ENCODE measurements around the gene GPR15LG.

- no peak for TF ChIP-seq ZNF174 (tag by site-specific recombination; IDR thresholded peaks at IDR 0.05)
- TF ChIP-seq ZNF660 (tag by site-specific recombination; IDR thresholded peaks at IDR 0.05) = no peak
- no peak for TF ChIP-seq CTCF (tag by site-specific recombination; IDR thresholded peaks at IDR 0.05)
- no peak for TF ChIP-seq KLF9 (tag by site-specific recombination; IDR thresholded peaks at IDR 0.05; ENCODE audit: low read depth)
- no peak for TF ChIP-seq ZBTB44 (tag by site-specific recombination; IDR thresholded peaks at IDR 0.05)
- TF ChIP-seq REST (tag by site-specific recombination; IDR thresholded peaks at IDR 0.05) = no peak
- TF ChIP-seq ZNF416 (tag by site-specific recombination; IDR thresholded peaks at IDR 0.05) = no peak
- TF ChIP-seq ZNF777 (tag by site-specific recombination; IDR thresholded peaks at IDR 0.05; ENCODE audit: borderline replicate concordance) = no peak
- no peak for TF ChIP-seq PATZ1 (tag by site-specific recombination; IDR thresholded peaks at IDR 0.05)
- no peak for TF ChIP-seq ZNF18 (tag by site-specific recombination; IDR thresholded peaks at IDR 0.05)
- no peak for TF ChIP-seq ZBTB49 (tag by site-specific recombination; IDR thresholded peaks at IDR 0.05; ENCODE audit: low read depth)
- no peak for TF ChIP-seq ZBTB26 (tag by site-specific recombination; optimal IDR thresholded peaks at IDR 0.05)
- no peak for TF ChIP-seq ZFP41 (tag by site-specific recombination; IDR thresholded peaks at IDR 0.05; ENCODE audit: borderline replicate concordance)
Observed at GRCh38 chr10:84156768-84157167, 16.8 kb upstream of the GPR15LG start.

Measured in HEK293 (cell line).